Muscle layer of duodenum (tissue), 2 donors: ENCODE results near the gene PTPRT.

Experiments used
- H3K27ac ChIP-seq: one replicate; pipeline ENCODE4 v1.7.0; 2013; ENCODE audit warnings: mild to moderate bottlenecking, low read length
- H3K27me3 ChIP-seq: one replicate; pipeline ENCODE4 v1.7.0; 2013; ENCODE audit warnings: low read depth, mild to moderate bottlenecking, control low read depth, low read length
- H3K36me3 ChIP-seq, 2 donors: one replicate each; pipeline ENCODE4 v1.7.0; 2013; ENCODE audit warnings: low read length in 2 of 2, control low read depth in 1 of 2, mild to moderate bottlenecking in 1 of 2; ENCODE audit not compliant: insufficient read depth in 2 of 2, control insufficient read depth in 1 of 2
- H3K4me1 ChIP-seq, 2 donors: one replicate each; pipeline ENCODE4 v1.7.0; 2013; ENCODE audit warnings: low read length in 2 of 2, mild to moderate bottlenecking in 2 of 2, control low read depth in 1 of 2, moderate library complexity in 1 of 2; ENCODE audit not compliant: insufficient read depth in 2 of 2, control insufficient read depth in 1 of 2
- H3K4me3 ChIP-seq, 2 donors: one replicate each; pipeline ENCODE4 v1.7.0; 2013; ENCODE audit warnings: low read length in 2 of 2, low read depth in 1 of 2, mild to moderate bottlenecking in 1 of 2
- H3K9me3 ChIP-seq, 2 donors: one replicate each; pipeline ENCODE4 v1.7.0; 2013; ENCODE audit warnings: low read length in 2 of 2, control low read depth in 1 of 2, mild to moderate bottlenecking in 1 of 2; ENCODE audit not compliant: control insufficient read depth in 1 of 2
- donor health status: healthy.

The PTPRT gene

DNA sequence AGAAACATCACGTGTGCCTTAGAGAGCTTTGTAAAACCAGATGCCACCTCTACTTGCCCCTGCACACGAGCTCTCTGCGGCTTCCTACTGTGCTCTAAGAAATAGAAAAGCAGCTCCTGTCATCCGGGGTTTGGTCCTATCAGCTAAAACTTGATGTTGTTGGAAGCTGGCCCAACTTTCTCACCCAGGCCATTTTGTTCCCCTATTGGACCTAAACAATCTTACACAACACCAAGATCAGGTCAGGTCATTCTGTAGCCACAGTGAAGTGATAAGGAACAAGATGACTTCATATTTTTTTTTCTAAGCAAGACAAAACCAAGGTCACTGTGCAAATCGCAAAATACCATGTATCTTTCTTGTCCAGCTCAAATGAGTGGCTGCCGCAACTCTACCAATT lies 486.0 kb downstream of the PTPRT start:
- Histone ChIP-seq H3K4me3 (no peak overlapping the region), H3K27me3 (no peaks in the 10 kb centered on the region), H3K27ac (no peak overlapping the region), H3K9me3 (no peaks in the 10 kb centered on the region), H3K4me1 (no peaks in the 10 kb centered on the region), H3K36me3 (no peaks in the 10 kb centered on the region)

DNA sequence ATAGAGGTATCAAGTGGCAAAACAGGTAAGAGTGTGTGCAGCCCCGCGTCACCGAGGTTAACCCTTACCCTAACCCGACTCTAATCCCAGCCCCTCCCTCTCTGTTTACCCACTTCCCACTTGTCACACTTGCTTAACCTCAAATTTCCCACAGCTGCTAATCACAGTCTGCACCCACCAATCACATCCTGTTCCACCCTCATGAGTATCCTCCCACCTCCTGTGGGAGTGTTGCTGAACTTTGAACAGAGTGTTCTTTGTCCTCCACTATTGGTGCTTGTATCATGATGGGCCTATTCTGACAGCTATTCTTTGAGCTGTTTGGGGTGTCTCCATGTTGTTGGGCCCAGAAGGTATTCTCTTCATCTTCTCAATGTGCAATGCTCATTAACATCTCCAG lies 487.8 kb downstream of the PTPRT start:
- Histone ChIP-seq H3K27ac (no peak overlapping the region), H3K36me3 (no peaks in the 10 kb centered on the region)

DNA sequence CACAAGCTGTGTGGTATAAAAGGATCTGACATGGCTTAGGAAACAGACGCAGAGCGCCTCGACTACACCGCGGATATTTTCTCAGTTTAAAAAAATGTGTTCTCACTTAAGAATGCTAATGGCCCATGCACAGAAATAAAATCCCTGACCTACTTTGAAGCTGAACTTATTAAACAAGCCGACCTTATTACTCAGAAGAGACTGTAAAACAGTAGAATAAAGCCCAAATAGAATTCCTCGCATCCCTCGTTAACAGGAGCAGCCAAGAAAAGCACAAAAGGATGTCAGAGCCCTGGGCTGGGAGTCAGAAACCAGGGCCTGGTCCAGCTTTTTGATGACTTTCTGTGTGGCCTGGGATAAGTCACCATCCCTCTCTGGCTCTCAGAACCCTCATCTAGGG lies 489.3 kb downstream of the PTPRT start:
- Histone ChIP-seq H3K27me3 (no peaks in the 10 kb centered on the region), H3K4me3 (no peak overlapping the region), H3K27ac (no peak overlapping the region), H3K4me1 (no peaks in the 10 kb centered on the region), H3K36me3 (no peaks in the 10 kb centered on the region), H3K9me3 (no peaks in the 10 kb centered on the region)

More for the DNA sequence above, 487.8 kb downstream of the PTPRT start:
- Histone ChIP-seq H3K27me3 (no peaks in the 10 kb centered on the region), H3K4me1 (no peaks in the 10 kb centered on the region), H3K4me3 (no peak overlapping the region), H3K9me3 (no peaks in the 10 kb centered on the region)

DNA sequence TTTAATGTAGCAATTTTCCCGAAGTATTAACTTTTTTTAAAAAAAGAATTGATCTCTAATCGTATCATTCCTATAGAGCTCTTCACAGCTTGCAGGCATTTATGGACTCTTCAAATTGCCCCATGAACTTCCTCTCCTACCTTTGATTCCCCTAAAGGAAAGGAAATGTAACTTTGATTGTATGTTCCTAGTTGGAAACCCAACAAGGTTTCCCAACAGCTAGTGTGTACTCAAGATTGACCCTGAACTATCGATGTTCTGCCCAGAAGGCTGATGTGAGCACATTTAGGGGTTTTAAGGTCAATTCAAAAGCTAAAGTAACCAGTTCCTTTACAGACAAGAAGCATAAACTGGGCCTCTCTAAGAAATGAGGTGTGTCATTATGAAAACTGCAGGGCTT lies 491.7 kb downstream of the PTPRT start:
- no peak overlapping the region for H3K4me3 ChIP-seq
- no peaks in the 10 kb centered on the region for H3K27me3 ChIP-seq
- no peaks in the 10 kb centered on the region for H3K4me1 ChIP-seq
- H3K36me3 ChIP-seq, result no peaks in the 10 kb centered on the region
- H3K27ac ChIP-seq, result no peak overlapping the region
- no peaks in the 10 kb centered on the region for H3K9me3 ChIP-seq

DNA sequence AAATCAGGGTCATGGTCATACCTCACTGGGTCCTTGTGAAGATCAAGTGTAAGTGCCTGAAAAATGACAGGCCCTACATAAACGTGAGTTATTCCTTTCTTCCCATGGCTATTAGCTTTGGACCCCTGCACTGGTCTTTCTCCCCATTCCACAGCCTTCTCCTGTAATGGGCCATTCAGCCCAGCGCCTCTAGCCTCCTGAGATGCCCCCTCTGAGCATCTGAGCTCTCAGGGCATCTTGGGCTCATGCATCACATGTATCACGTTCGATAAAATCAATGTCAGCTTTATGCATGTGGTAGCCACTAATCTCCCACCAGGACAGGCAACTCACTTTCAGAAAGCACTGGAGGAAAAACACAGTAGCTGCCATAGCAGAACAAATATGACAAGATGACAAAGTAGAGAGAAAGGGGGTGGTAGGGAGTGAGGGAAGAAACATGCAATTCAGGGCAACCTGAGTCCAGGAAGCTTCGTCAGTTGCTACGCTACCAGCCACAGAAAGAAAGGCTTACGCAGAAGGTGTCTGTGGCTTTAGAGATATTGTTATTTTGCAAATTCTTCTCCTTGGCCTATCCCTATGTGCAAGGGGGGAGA lies 498.8 kb downstream of the PTPRT start:
- Histone ChIP-seq H3K36me3 (no peaks in the 10 kb centered on the region), H3K4me1 (no peaks in the 10 kb centered on the region), H3K27me3 (no peaks in the 10 kb centered on the region), H3K9me3 (no peaks in the 10 kb centered on the region), H3K4me3 (no peak overlapping the region), H3K27ac (no peak overlapping the region)

DNA sequence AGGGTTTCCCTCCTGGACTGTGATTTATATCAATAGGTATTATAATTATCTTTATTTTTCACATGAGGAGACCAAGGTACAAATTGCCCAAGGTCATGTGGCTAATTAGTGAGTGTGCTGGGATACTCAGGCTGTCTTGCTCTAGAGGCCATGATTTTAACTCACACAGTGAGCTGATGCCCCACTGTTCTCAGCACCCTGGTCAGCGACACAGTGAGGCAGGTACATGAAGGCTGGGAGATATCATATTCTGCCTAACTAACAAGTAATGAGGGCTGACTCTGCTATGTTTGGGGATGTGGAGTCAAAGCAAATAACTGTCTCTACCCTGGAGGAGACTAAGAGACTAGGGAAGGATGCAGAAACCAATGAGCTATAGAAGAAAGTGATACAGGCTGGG lies 501.1 kb downstream of the PTPRT start:
- Histone ChIP-seq H3K4me1 (no peaks in the 10 kb centered on the region), H3K4me3 (no peak overlapping the region), H3K27ac (no peak overlapping the region), H3K9me3 (no peaks in the 10 kb centered on the region), H3K27me3 (no peaks in the 10 kb centered on the region), H3K36me3 (no peaks in the 10 kb centered on the region)

DNA sequence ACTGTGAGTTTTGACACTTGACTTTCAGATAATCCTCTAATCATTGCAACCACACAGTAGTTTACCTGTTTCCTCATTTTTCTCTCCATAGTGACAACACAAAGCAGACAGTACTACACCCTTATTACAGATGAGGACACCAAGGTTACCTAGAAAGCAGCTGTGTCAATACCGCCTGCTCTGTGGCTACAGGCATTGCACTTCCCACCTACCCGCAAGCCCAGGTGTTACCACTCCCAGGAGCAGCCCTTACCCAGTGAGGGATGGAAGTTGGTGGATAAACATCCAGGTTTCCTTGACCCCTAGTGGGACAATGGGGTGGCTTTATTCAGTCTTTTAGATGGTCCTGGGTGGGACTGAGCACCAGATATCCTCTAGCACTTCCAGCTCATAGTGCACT lies 503.6 kb downstream of the PTPRT start:
- H3K4me3 ChIP-seq, result no peak overlapping the region
- H3K36me3 ChIP-seq, result no peaks in the 10 kb centered on the region
- H3K27ac ChIP-seq, result no peak overlapping the region
- H3K4me1 ChIP-seq, result no peaks in the 10 kb centered on the region
- H3K27me3 ChIP-seq, result no peaks in the 10 kb centered on the region
- H3K9me3 ChIP-seq, result no peaks in the 10 kb centered on the region

DNA sequence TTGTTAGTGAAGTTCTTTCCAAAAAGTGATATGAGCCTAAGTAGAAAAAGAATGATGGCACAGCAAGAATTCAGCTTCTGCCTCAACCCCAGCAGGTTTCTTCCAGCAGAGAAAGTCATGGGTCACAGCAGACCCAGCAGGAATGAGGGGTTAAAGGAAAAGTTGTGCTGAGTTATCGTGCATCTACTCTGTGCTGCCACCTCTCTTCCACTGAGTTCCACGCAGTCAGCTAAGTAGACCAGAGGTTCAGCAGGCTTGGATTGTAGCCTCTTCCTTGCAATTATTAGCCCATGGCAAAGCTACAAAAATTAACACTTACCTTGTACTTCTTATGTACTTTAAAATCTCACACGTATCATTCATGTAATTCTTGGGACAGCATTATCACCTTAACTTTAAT lies 510.8 kb downstream of the PTPRT start:
- Histone ChIP-seq H3K4me3 (no peak overlapping the region), H3K36me3 (no peaks in the 10 kb centered on the region), H3K4me1 (no peaks in the 10 kb centered on the region), H3K27ac (no peak overlapping the region), H3K9me3 (no peaks in the 10 kb centered on the region), H3K27me3 (no peaks in the 10 kb centered on the region)

DNA sequence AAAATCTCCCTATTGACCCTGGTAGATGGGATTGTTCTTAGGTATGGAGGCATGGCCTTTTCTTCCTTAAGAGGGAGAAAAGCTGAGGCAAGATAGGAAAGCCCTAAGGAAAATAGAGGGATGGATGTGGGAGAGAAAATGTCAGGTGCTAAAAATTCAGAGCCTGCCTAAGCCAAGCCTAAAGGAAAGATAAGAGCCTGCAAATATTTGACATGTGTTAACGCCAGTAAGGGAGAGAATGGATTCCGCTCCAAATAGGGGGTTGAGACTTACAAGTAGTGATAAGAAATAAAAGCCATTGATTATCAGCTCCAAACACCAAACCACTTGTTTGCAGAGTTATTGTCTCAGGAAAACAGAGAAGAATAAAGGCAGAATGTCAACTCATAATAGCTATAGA lies 533.6 kb downstream of the PTPRT start:
- no peak overlapping the region for H3K4me3 ChIP-seq
- H3K4me1 ChIP-seq, result no peaks in the 10 kb centered on the region
- H3K36me3 ChIP-seq, result no peaks in the 10 kb centered on the region
- no peaks in the 10 kb centered on the region for H3K9me3 ChIP-seq
- no peak overlapping the region for H3K27ac ChIP-seq
- H3K27me3 ChIP-seq, result no peaks in the 10 kb centered on the region

DNA sequence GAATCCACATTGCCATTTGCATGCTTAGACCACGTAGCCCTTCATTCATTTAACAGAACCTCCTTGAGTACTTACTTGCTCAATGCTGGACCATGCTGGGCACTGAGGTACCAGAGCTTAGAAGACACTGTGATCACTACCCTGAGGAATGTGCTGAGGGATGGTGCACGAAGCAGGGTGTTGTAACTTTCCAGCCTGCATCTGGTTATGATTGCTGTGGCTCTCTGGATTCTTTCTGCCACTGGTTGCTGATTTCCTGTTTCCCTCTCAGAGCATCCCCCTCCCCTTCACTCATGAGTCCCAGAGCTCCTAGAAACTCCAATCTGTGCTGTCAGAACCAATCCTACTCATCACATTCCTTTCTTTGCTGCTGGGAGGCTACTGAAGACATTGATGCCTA lies 537.4 kb downstream of the PTPRT start:
- no peak overlapping the region for H3K27ac ChIP-seq
- H3K27me3 ChIP-seq, result no peaks in the 10 kb centered on the region
- no peaks in the 10 kb centered on the region for H3K4me1 ChIP-seq
- no peak overlapping the region for H3K4me3 ChIP-seq
- H3K9me3 ChIP-seq, result no peaks in the 10 kb centered on the region
- H3K36me3 ChIP-seq, result no peaks in the 10 kb centered on the region

DNA sequence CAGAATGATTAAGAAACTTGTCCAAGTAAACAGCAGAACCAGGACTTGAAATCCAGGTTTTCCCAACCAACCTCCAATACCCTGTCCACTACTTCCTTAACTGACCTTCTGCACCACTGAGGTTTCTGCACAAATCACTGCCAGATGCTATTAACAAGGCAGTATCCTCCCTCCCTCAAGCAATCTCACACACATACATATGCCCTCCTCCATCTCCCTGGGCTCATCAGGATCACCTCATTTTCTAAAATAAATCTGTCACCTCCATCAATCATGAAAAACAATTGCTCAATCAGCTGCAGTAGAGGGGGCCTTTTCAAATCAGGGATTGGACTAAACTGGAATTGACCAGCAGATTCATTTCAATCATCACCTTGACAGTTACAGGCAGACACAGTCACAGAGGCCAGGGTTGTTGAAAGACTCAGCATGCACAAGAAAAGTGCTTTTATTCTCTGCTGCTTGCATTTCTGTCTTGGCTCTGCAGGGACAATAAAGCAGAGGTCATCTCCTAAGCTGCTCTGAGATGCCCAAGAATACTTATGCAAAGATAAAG lies 539.4 kb downstream of the PTPRT start:
- Histone ChIP-seq H3K9me3 (no peaks in the 10 kb centered on the region), H3K27ac (no peak overlapping the region), H3K4me1 (no peaks in the 10 kb centered on the region), H3K27me3 (no peaks in the 10 kb centered on the region), H3K4me3 (no peak overlapping the region), H3K36me3 (no peaks in the 10 kb centered on the region)

DNA sequence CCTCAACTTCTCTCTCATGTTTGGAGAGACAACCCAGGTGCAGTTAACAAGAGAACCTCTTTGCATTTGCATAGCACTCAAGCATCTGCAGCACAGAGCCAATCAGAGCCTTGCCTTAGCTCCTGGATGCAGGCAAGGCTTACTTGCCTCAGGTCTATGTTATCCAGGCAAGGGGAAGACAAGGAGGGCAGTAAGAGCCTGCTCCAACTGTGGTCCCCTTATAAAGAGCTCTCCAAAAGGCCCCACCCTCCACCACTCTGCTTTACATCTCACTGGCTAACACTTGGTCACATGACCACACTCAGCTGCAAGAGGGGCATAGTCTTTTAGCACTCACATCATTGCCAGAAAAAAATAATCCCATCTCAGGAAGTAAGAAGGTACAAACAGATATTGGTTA lies 540.0 kb downstream of the PTPRT start:
- H3K4me3 ChIP-seq, result no peak overlapping the region
- no peaks in the 10 kb centered on the region for H3K4me1 ChIP-seq
- no peaks in the 10 kb centered on the region for H3K27me3 ChIP-seq
- H3K27ac ChIP-seq, result no peak overlapping the region
- no peaks in the 10 kb centered on the region for H3K9me3 ChIP-seq
- H3K36me3 ChIP-seq, result no peaks in the 10 kb centered on the region
